NCI-H1694 (cell line): ENCODE measurements around the gene TM6SF1.

Experiments
- DNase-seq: peaks from one replicate; lab custom pipeline; 2025; lab: John Stamatoyannopoulos, UW

Gene TM6SF1

GRCh38 chr15:83174891-83175290 lies 67.4 kb downstream of the TM6SF1 start:
- no peak for DNase-seq

GRCh38 chr15:83178390-83178789 lies 70.9 kb downstream of the TM6SF1 start:
- DNase-seq, result no peak

GRCh38 chr15:83178869-83179325 lies 71.5 kb downstream of the TM6SF1 start:
- DNase-seq, result no peak

GRCh38 chr15:83185561-83185960 lies 78.1 kb downstream of the TM6SF1 start:
- DNase-seq, result no peak
